ENCODE data around the gene ELOVL3.
"Not testable (repeated sequence)": the region's sequence is repeated elsewhere in the genome, so short reads cannot be mapped to it uniquely, and the experiment has no call there.

ELOVL3 gene

GRCh38 chr10:102208311-102209035 is 17.6 kb upstream of the ELOVL3 start:
- Histone ChIP-seq H2AFZ (ENCODE audit: low read depth, low read length) (no peak overlapping the region), H3K27ac (ENCODE audit: low read length) (no peak overlapping the region), H3K9me3 (ENCODE audit: insufficient read depth, low read length) (no peaks in the 10 kb centered on the region), H3K4me1 (ENCODE audit: low read length) (peaks cover 8% of the 10 kb centered on the region; the same call in 1 of the 2 replicates), H3K4me3 (ENCODE audit: low read length) (no peak overlapping the region), H3K36me3 (replicated peaks; ENCODE audit: low read depth, low read length) (no peaks in the 10 kb centered on the region), H3K4me2 (ENCODE audit: low read length) (no peak overlapping the region), H3K27me3 (ENCODE audit: low read depth, low read length) (no peaks in the 10 kb centered on the region), H4K20me1 (ENCODE audit: insufficient read depth, low read length) (no peaks in the 10 kb centered on the region), H3K9ac (ENCODE audit: low read length) (no peak overlapping the region), H3K79me2 (ENCODE audit: low read length) (no peaks in the 10 kb centered on the region)
- TF ChIP-seq EZH2phosphoT487 (IDR thresholded peaks at IDR 0.05; ENCODE audit: low read depth) (no peak), CTCF (IDR thresholded peaks at IDR 0.05; ENCODE audit: low read depth, low read length) (no peak)

- Histone ChIP-seq H3K4me3 (ENCODE audit: low read length) (no peak overlapping the region), H3K36me3 (replicated peaks; ENCODE audit: low read depth, low read length) (no peaks in the 10 kb centered on the region), H4K20me1 (ENCODE audit: insufficient read depth, low read length) (no peaks in the 10 kb centered on the region), H3K4me2 (ENCODE audit: low read length) (no peak overlapping the region), H3K9ac (ENCODE audit: low read length) (no peak overlapping the region), H2AFZ (ENCODE audit: low read depth, low read length) (no peak overlapping the region), H3K79me2 (ENCODE audit: low read length) (no peaks in the 10 kb centered on the region), H3K9me3 (ENCODE audit: insufficient read depth, low read length) (no peaks in the 10 kb centered on the region), H3K27me3 (ENCODE audit: low read depth, low read length) (no peaks in the 10 kb centered on the region), H3K4me1 (ENCODE audit: low read length) (no peaks in the 10 kb centered on the region), H3K27ac (ENCODE audit: low read length) (no peak overlapping the region)
- no peak for TF ChIP-seq EZH2phosphoT487 (IDR thresholded peaks at IDR 0.05; ENCODE audit: low read depth)
- no peak for TF ChIP-seq CTCF (IDR thresholded peaks at IDR 0.05; ENCODE audit: low read depth, low read length)
Observed at GRCh38 chr10:102211615-102212299, 14.3 kb upstream of the ELOVL3 start.

GRCh38 chr10:102213599-102213998 is 12.5 kb upstream of the ELOVL3 start:
- not testable (repeated sequence) for H3K36me3 ChIP-seq (replicated peaks; ENCODE audit: low read depth, low read length); H4K20me1 ChIP-seq (ENCODE audit: insufficient read depth, low read length); H3K9me3 ChIP-seq (ENCODE audit: insufficient read depth, low read length); H3K4me1 ChIP-seq (ENCODE audit: low read length); H3K4me2 ChIP-seq (ENCODE audit: low read length); H2AFZ ChIP-seq (ENCODE audit: low read depth, low read length); H3K27me3 ChIP-seq (ENCODE audit: low read depth, low read length); H3K27ac ChIP-seq (ENCODE audit: low read length); H3K79me2 ChIP-seq (ENCODE audit: low read length); H3K4me3 ChIP-seq (ENCODE audit: low read length); H3K9ac ChIP-seq (ENCODE audit: low read length)

- Histone ChIP-seq H3K4me2 (ENCODE audit: low read length) (no peak overlapping the region), H3K36me3 (replicated peaks; ENCODE audit: low read depth, low read length) (no peaks in the 10 kb centered on the region), H3K27ac (ENCODE audit: low read length) (no peak overlapping the region), H3K9ac (ENCODE audit: low read length) (no peak overlapping the region), H3K4me1 (ENCODE audit: low read length) (no peaks in the 10 kb centered on the region), H3K79me2 (ENCODE audit: low read length) (no peaks in the 10 kb centered on the region), H2AFZ (ENCODE audit: low read depth, low read length) (no peak overlapping the region), H3K27me3 (ENCODE audit: low read depth, low read length) (0 out of 2 replicates have a peak, but pooled peaks cover 4% of the 10 kb centered on the region), H4K20me1 (ENCODE audit: insufficient read depth, low read length) (no peaks in the 10 kb centered on the region), H3K4me3 (ENCODE audit: low read length) (no peak overlapping the region), H3K9me3 (ENCODE audit: insufficient read depth, low read length) (no peaks in the 10 kb centered on the region)
- TF ChIP-seq CTCF (IDR thresholded peaks at IDR 0.05; ENCODE audit: low read depth, low read length) (no peak), EZH2phosphoT487 (IDR thresholded peaks at IDR 0.05; ENCODE audit: low read depth) (no peak)
Observed at GRCh38 chr10:102219370-102219769, 6.7 kb upstream of the ELOVL3 start.

Measured in OCI-LY3 (cell line).